HCT116 (cell line): ENCODE measurements around the gene RHBDF2. TPM values are rescaled to one million over a fixed set of nuclear protein-coding genes. Genes with fewer than 3 reads are reported as not detected.

ENCODE experiments used
- ATAC-seq: fragments of 200-7000 bp; cut with Tn5 transposase; 2 replicates; pipeline ENCODE4 v1.9.1; 2020; ENCODE audit warnings: mild to moderate bottlenecking, moderate library complexity
- BruUV-seq: library from RNA; stranded (reverse); fragments of 400-500 nt; replicated peaks from 2 replicates; lab custom pipeline; 2021; lab: Mats Ljungman, UMichigan
- CTCF ChIA-PET: fragments of 300-600 bp; sonication (Branson Sonifier 250); formaldehyde crosslinking; loops from one replicate; lab custom pipeline; 2021; ENCODE audit warnings: antibody characterized with exemption; lab: Charles Lee
- POLR2A ChIA-PET: fragments of 300-600, 350-600 bp; sonication (Branson Sonifier 250); formaldehyde crosslinking; loops from one replicate; lab custom pipeline; 2021; ENCODE audit warnings: antibody characterized with exemption; lab: Charles Lee
- RAD21 ChIA-PET, 2 experiments: fragments of 300-600 bp; sonication (Branson Sonifier 250); formaldehyde crosslinking; loops; one replicate each; lab custom pipeline; 2023; ENCODE audit warnings: low total read pairs in 2 of 2; ENCODE audit not compliant: uncharacterized antibody in 2 of 2, unreplicated experiment in 2 of 2, low non-redundant PET in 1 of 2; lab: Charles Lee
- DNase-seq: peaks from one replicate; pipeline ENCODE4 v3.0.0-alpha.2; 2010; ENCODE audit warnings: low read depth, low spot score
- H2AFZ ChIP-seq: fragments of 200-600 bp; shearing (Covaris generic), sonication (generic); 2 replicates; pipeline ENCODE4 v1.6.1; 2017; ENCODE audit warnings: low read depth, mixed run types, mixed read lengths, antibody characterized with exemption, low read length; ENCODE audit not compliant: poor library complexity, severe bottlenecking
- H3K27ac ChIP-seq: 2 replicates; pipeline ENCODE4 v1.5.1; 2012; ENCODE audit warnings: low read depth, low read length
- H3K27me3 ChIP-seq: fragments of 200-600 bp; sonication (generic); 2 replicates; pipeline ENCODE4 v1.6.1; 2016; ENCODE audit warnings: mixed run types, low read length, mixed read lengths; ENCODE audit not compliant: insufficient read depth
- H3K36me3 ChIP-seq, 2 experiments: fragments of 200-500 bp in 1 of 2; fragments of 200-600 bp in 1 of 2; sonication (Bioruptor generic) in 1 of 2; sonication (generic) in 1 of 2; 2 replicates each; pipeline versions ENCODE4 v1.5.1 to v1.6.1; 2014 to 2016; ENCODE audit warnings: low read length in 2 of 2, inconsistent platforms in 1 of 2, mixed read lengths in 1 of 2, mixed run types in 1 of 2; ENCODE audit not compliant: insufficient read depth in 2 of 2, control insufficient read depth in 1 of 2
- H3K4me1 ChIP-seq, 2 experiments: fragments of 200-600 bp in 1 of 2; sonication (generic) in 1 of 2; 2 replicates each; pipeline versions ENCODE4 v1.5.1 to v1.6.1; 2012 to 2017; ENCODE audit warnings: low read length in 2 of 2, inconsistent platforms in 1 of 2, mild to moderate bottlenecking in 1 of 2, mixed read lengths in 1 of 2, mixed run types in 1 of 2, moderate library complexity in 1 of 2; ENCODE audit not compliant: insufficient read depth in 2 of 2, control insufficient read depth in 1 of 2
- H3K4me2 ChIP-seq: fragments of 200-600 bp; sonication (generic); 2 replicates; pipeline ENCODE4 v1.6.1; 2017; ENCODE audit warnings: mixed run types, low read length, mixed read lengths
- H3K4me3 ChIP-seq, 2 experiments: fragments of 200-600 bp in 1 of 2; sonication (generic) in 1 of 2; replicated peaks in 1 of 2; 2 replicates each; pipeline ENCODE4 v1.5.1; 2011 to 2016; ENCODE audit warnings: low read length in 2 of 2, control low read depth in 1 of 2, low read depth in 1 of 2, mild to moderate bottlenecking in 1 of 2, mixed read lengths in 1 of 2, mixed run types in 1 of 2
- H3K79me2 ChIP-seq: fragments of 200-600 bp; sonication (generic); 2 replicates; pipeline ENCODE4 v1.6.1; 2017; ENCODE audit warnings: mild to moderate bottlenecking, mixed run types, low read length, moderate library complexity, mixed read lengths; ENCODE audit not compliant: insufficient read depth
- H3K9ac ChIP-seq: fragments of 200-600 bp; sonication (generic); 2 replicates; pipeline ENCODE4 v1.6.1; 2016; ENCODE audit warnings: low read length, mixed read lengths
- H3K9me2 ChIP-seq: fragments of 200-600 bp; sonication (generic), shearing (Covaris generic); 2 replicates; pipeline ENCODE4 v1.6.1; 2017; ENCODE audit warnings: mixed run types, mild to moderate bottlenecking, moderate library complexity; ENCODE audit not compliant: insufficient read depth
- H3K9me3 ChIP-seq, 2 experiments: fragments of 200-500 bp in 1 of 2; fragments of 200-600 bp in 1 of 2; sonication (Bioruptor generic) in 1 of 2; sonication (generic) in 1 of 2; 2 replicates each; pipeline ENCODE4 v1.6.1; 2014 to 2017; ENCODE audit warnings: low read length in 2 of 2, mixed read lengths in 2 of 2, inconsistent platforms in 1 of 2, low read depth in 1 of 2, mild to moderate bottlenecking in 1 of 2, mixed run types in 1 of 2, moderate library complexity in 1 of 2; ENCODE audit not compliant: control insufficient read depth in 1 of 2, insufficient read depth in 1 of 2
- H4K20me1 ChIP-seq: fragments of 200-600 bp; sonication (generic), shearing (Covaris generic); 2 replicates; pipeline ENCODE4 v1.6.1; 2017; ENCODE audit warnings: mixed run types, mild to moderate bottlenecking, moderate library complexity; ENCODE audit not compliant: insufficient read depth
- CBX3 ChIP-seq: IDR thresholded peaks from 2 replicates; pipeline ENCODE4 v1.6.1; 2012; ENCODE audit warnings: low read depth
- EGR1 ChIP-seq: IDR thresholded peaks from 2 replicates; pipeline ENCODE4 v1.6.1; 2012; ENCODE audit warnings: low read depth
- EZH2 ChIP-seq: fragments of 200-600 bp; sonication (generic); IDR thresholded peaks from 2 replicates; pipeline ENCODE4 v1.6.1; 2017; ENCODE audit warnings: antibody characterized with exemption, mixed run types
- EZH2phosphoT487 ChIP-seq: fragments of 200-600 bp; IDR thresholded peaks from 2 replicates; pipeline ENCODE4 v1.6.1; 2018; ENCODE audit warnings: antibody characterized with exemption, borderline replicate concordance
- FOSL1 ChIP-seq: IDR thresholded peaks from 2 replicates; pipeline ENCODE4 v1.6.1; 2012; ENCODE audit warnings: low read depth
- JUND ChIP-seq: IDR thresholded peaks from 2 replicates; pipeline ENCODE4 v1.6.1; 2012
- POLR2A ChIP-seq: IDR thresholded peaks from 2 replicates; pipeline ENCODE4 v1.7.0; 2011; ENCODE audit warnings: borderline replicate concordance; ENCODE audit not compliant: insufficient read depth, insufficient read length; ENCODE audit errors: extremely low read depth
- POLR2AphosphoS5 ChIP-seq: IDR thresholded peaks from 2 replicates; pipeline ENCODE4 v1.6.1; 2011; ENCODE audit warnings: mild to moderate bottlenecking, low read depth, low read length, moderate library complexity
- SP1 ChIP-seq: IDR thresholded peaks from 2 replicates; pipeline ENCODE4 v1.6.1; 2012; ENCODE audit warnings: low read depth
- ZFX ChIP-seq: fragments of 450-650 bp; IDR thresholded peaks from 2 replicates; pipeline ENCODE4 v1.6.1; 2017
- ZNF274 ChIP-seq: fragments of 200-500 bp; sonication (Bioruptor generic); IDR thresholded peaks from 2 replicates; pipeline ENCODE4 v1.6.1; 2014; ENCODE audit warnings: mild to moderate bottlenecking, low read depth, low read length, inconsistent platforms
- intact Hi-C: fragments of 100-400 bp; cut with micrococcal nuclease; formaldehyde crosslinking; loops from 2 replicates; pipeline ENCODE4 v1.10.0; 2022
- total RNA-seq: library from RNA; stranded (reverse); gene quantifications from one replicate; pipeline ENCODE4 v1.2.1, GENCODE V29; 2021; ENCODE audit not compliant: unreplicated experiment
- TF ChIP-seq, protein P1 (sequence below): IDR thresholded peaks from 2 replicates; pipeline ENCODE4 v1.6.1; 2012
- TF ChIP-seq, protein P2 (sequence below): IDR thresholded peaks from 2 replicates; pipeline ENCODE4 v1.6.1; 2012; ENCODE audit warnings: low read depth
- TF ChIP-seq, protein P3 (sequence below): IDR thresholded peaks from 2 replicates; pipeline ENCODE4 v1.6.1; 2011; ENCODE audit warnings: mild to moderate bottlenecking, low read length, moderate library complexity; ENCODE audit not compliant: insufficient replicate concordance; ENCODE audit errors: extremely low read depth
- TF ChIP-seq, protein P4 (sequence below), 3 experiments: fragments of 200-600 bp in 1 of 3; sonication (generic) in 1 of 3; IDR thresholded peaks in 2 of 3; conservative IDR thresholded peaks in 1 of 3; 2 replicates each; pipeline ENCODE4 v1.5.1; 2012 to 2017; ENCODE audit warnings: low read depth in 2 of 3, low read length in 2 of 3, antibody characterized with exemption in 1 of 3, borderline replicate concordance in 1 of 3, control low read depth in 1 of 3, mild to moderate bottlenecking in 1 of 3, mixed read lengths in 1 of 3, mixed run types in 1 of 3, moderate library complexity in 1 of 3; ENCODE audit not compliant: insufficient read depth in 1 of 3

Gene RHBDF2
- total RNA-seq, 1 experiment from 2014 or later, result 61.1 TPM

DNA sequence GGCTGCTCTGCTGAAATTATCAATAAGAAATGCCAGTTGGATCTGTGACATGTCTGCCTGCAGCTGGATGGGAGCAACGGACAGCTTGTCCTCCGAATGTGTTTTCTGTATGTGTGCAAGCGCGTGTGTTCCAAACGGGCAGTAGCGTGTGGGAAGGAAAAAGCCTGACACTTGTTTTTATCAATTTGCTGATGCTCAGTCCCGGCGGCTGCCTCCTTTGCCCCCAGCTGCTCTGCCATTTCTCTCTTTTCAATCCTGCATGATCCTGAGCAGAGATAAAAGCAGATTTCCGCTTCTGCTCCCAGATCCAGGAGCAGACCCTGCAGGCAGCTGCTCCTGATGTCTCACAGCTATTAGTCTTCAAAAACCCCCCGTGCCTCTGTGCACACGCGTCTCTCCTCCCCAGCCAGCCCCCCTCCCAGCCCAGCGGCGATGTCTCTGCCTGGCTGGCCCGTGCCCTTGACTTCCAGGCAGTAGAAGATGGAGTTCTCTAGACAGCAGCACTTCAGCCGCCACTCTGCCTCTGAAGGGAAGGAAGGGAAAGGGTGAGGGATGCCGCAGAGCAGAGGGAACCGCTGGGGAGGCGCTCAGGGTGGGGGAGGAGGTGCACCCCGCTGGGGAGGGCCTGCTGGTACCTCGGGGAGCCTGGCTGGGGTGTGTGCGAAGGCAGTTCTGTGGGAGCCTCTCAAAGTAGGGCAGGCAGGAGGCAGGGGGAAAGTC, 42.8 kb upstream of the RHBDF2 start:
- Histone ChIP-seq H3K4me3 (no peak overlapping the region), H3K36me3 (no peaks in the 10 kb centered on the region), H4K20me1 (no peaks in the 10 kb centered on the region), H3K9ac (no peak overlapping the region), H3K9me2 (no peaks in the 10 kb centered on the region), H3K79me2 (no peaks in the 10 kb centered on the region), H3K4me1 (peaks cover 8 to 29% of the 10 kb centered on the region in 2 experiments), H3K9me3 (no peaks in the 10 kb centered on the region), H3K4me2 (no peak overlapping the region), H3K27ac (no peak overlapping the region), H3K27me3 (no peaks in the 10 kb centered on the region), H2AFZ (no peak overlapping the region)
- CTCF ChIA-PET, result interaction anchor here (1.1 to 1.4 kb wide), 4 partner anchors 13 to 178 kb away, joined by 3 to 5 read pairs (median 3); no protein-coding TSS in a partner anchor
- DNase-seq (no peak), ATAC-seq (no peak)
- intact Hi-C loops, result no loop called here
- TF ChIP-seq, protein P1, sequence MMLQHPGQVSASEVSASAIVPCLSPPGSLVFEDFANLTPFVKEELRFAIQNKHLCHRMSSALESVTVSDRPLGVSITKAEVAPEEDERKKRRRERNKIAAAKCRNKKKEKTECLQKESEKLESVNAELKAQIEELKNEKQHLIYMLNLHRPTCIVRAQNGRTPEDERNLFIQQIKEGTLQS, result no peak
- no peak for TF ChIP-seq POLR2AphosphoS5
- TF ChIP-seq, protein P2, sequence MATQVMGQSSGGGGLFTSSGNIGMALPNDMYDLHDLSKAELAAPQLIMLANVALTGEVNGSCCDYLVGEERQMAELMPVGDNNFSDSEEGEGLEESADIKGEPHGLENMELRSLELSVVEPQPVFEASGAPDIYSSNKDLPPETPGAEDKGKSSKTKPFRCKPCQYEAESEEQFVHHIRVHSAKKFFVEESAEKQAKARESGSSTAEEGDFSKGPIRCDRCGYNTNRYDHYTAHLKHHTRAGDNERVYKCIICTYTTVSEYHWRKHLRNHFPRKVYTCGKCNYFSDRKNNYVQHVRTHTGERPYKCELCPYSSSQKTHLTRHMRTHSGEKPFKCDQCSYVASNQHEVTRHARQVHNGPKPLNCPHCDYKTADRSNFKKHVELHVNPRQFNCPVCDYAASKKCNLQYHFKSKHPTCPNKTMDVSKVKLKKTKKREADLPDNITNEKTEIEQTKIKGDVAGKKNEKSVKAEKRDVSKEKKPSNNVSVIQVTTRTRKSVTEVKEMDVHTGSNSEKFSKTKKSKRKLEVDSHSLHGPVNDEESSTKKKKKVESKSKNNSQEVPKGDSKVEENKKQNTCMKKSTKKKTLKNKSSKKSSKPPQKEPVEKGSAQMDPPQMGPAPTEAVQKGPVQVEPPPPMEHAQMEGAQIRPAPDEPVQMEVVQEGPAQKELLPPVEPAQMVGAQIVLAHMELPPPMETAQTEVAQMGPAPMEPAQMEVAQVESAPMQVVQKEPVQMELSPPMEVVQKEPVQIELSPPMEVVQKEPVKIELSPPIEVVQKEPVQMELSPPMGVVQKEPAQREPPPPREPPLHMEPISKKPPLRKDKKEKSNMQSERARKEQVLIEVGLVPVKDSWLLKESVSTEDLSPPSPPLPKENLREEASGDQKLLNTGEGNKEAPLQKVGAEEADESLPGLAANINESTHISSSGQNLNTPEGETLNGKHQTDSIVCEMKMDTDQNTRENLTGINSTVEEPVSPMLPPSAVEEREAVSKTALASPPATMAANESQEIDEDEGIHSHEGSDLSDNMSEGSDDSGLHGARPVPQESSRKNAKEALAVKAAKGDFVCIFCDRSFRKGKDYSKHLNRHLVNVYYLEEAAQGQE, result no peak
- TF ChIP-seq EZH2, result no peak
- no peak for TF ChIP-seq EZH2phosphoT487
- TF ChIP-seq ZFX, result no peak
- TF ChIP-seq, protein P3, sequence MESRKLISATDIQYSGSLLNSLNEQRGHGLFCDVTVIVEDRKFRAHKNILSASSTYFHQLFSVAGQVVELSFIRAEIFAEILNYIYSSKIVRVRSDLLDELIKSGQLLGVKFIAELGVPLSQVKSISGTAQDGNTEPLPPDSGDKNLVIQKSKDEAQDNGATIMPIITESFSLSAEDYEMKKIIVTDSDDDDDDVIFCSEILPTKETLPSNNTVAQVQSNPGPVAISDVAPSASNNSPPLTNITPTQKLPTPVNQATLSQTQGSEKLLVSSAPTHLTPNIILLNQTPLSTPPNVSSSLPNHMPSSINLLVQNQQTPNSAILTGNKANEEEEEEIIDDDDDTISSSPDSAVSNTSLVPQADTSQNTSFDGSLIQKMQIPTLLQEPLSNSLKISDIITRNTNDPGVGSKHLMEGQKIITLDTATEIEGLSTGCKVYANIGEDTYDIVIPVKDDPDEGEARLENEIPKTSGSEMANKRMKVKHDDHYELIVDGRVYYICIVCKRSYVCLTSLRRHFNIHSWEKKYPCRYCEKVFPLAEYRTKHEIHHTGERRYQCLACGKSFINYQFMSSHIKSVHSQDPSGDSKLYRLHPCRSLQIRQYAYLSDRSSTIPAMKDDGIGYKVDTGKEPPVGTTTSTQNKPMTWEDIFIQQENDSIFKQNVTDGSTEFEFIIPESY, result no peak
- no peak for TF ChIP-seq EGR1
- TF ChIP-seq POLR2A, result no peak
- TF ChIP-seq, protein P4, sequence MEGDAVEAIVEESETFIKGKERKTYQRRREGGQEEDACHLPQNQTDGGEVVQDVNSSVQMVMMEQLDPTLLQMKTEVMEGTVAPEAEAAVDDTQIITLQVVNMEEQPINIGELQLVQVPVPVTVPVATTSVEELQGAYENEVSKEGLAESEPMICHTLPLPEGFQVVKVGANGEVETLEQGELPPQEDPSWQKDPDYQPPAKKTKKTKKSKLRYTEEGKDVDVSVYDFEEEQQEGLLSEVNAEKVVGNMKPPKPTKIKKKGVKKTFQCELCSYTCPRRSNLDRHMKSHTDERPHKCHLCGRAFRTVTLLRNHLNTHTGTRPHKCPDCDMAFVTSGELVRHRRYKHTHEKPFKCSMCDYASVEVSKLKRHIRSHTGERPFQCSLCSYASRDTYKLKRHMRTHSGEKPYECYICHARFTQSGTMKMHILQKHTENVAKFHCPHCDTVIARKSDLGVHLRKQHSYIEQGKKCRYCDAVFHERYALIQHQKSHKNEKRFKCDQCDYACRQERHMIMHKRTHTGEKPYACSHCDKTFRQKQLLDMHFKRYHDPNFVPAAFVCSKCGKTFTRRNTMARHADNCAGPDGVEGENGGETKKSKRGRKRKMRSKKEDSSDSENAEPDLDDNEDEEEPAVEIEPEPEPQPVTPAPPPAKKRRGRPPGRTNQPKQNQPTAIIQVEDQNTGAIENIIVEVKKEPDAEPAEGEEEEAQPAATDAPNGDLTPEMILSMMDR (IDR thresholded peaks at IDR 0.05 in 2 of 3, conservative IDR thresholded peaks at IDR 0.05 in 1 of 3; ENCODE audit: borderline replicate concordance in 1 of 3, insufficient read depth in 1 of 3, low read depth in 2 of 3, low read length in 2 of 3), result no peak
- no peak for TF ChIP-seq JUND
- no peak for TF ChIP-seq CBX3
- no peak for TF ChIP-seq FOSL1
- no peak for TF ChIP-seq ZNF274
- TF ChIP-seq SP1, result no peak
- POLR2A ChIA-PET, result interaction anchor here (0.9 to 1.0 kb wide), 2 partner anchors 13 to 45 kb away, joined by 3 to 4 read pairs; no protein-coding TSS in a partner anchor
- RAD21 ChIA-PET, result no interaction called here
- no TSS peak for BruUV-seq
